CD8-positive, alpha-beta memory T cell (primary cell): ENCODE data around the gene NDOR1. TPM values are rescaled to one million over a fixed set of nuclear protein-coding genes. Genes with fewer than 3 reads are reported as not detected.
A peak's percentile ranks its signal among the peaks of the same experiment; 100 is the strongest.

Experiments
- CTCF ChIA-PET: fragments of 350-600 bp; sonication (Branson Sonifier 250); formaldehyde crosslinking; loops from one replicate; lab custom pipeline; 2021; ENCODE audit warnings: antibody characterized with exemption; lab: Charles Lee
- POLR2A ChIA-PET: fragments of 350-600 bp; sonication (Branson Sonifier 250); formaldehyde crosslinking; loops from one replicate; lab custom pipeline; 2021; ENCODE audit warnings: antibody characterized with exemption; lab: Charles Lee
- DNase-seq, 5 donors: peaks; one replicate each; pipeline versions ENCODE4 v3.0.0 to v3.0.0-alpha.2; 2020 to 2022; ENCODE audit warnings: mixed read lengths in 1 of 5
- H3K27ac ChIP-seq: one replicate; pipeline ENCODE4 v1.7.0; 2013; ENCODE audit warnings: low read depth, mild to moderate bottlenecking, low read length, moderate library complexity
- H3K27me3 ChIP-seq: 2 replicates; pipeline ENCODE4 v1.7.0; 2013; ENCODE audit warnings: low read length, mild to moderate bottlenecking; ENCODE audit not compliant: insufficient read depth, poor library complexity, severe bottlenecking
- H3K36me3 ChIP-seq: 2 replicates; pipeline ENCODE4 v1.7.0; 2013; ENCODE audit warnings: mild to moderate bottlenecking, low read length, moderate library complexity; ENCODE audit not compliant: insufficient read depth
- H3K4me1 ChIP-seq: 2 replicates; pipeline ENCODE4 v1.7.0; 2013; ENCODE audit warnings: mild to moderate bottlenecking, low read length, moderate library complexity; ENCODE audit not compliant: insufficient read depth
- H3K4me3 ChIP-seq: 2 replicates; pipeline ENCODE4 v1.7.0; 2013; ENCODE audit warnings: mild to moderate bottlenecking, low read length
- H3K9me3 ChIP-seq: 2 replicates; pipeline ENCODE4 v1.7.0; 2013; ENCODE audit warnings: mild to moderate bottlenecking, low read length
- H3K27ac Mint-ChIP-seq, 8 donors: one replicate each; pipeline ENCODE4 v1.8.0; 2020 to 2021; ENCODE audit warnings: mixed read lengths in 8 of 8, mild to moderate bottlenecking in 6 of 8, inconsistent platforms in 3 of 8, moderate library complexity in 3 of 8
- H3K27me3 Mint-ChIP-seq, 2 donors: one replicate each; pipeline ENCODE4 v1.8.0; 2020 to 2021; ENCODE audit warnings: mixed read lengths in 2 of 2, mild to moderate bottlenecking in 1 of 2, moderate library complexity in 1 of 2
- H3K36me3 Mint-ChIP-seq, 3 donors: one replicate each; pipeline ENCODE4 v1.8.0; 2020 to 2021; ENCODE audit warnings: mixed read lengths in 3 of 3, inconsistent platforms in 1 of 3, mild to moderate bottlenecking in 1 of 3
- H3K4me1 Mint-ChIP-seq, 3 donors: one replicate each; pipeline ENCODE4 v1.8.0; 2020 to 2021; ENCODE audit warnings: mixed read lengths in 3 of 3, inconsistent platforms in 1 of 3, mild to moderate bottlenecking in 1 of 3
- H3K4me3 Mint-ChIP-seq, 7 donors: one replicate each; pipeline ENCODE4 v1.8.0; 2020 to 2021; ENCODE audit warnings: mixed read lengths in 7 of 7, mild to moderate bottlenecking in 6 of 7, moderate library complexity in 4 of 7, inconsistent platforms in 2 of 7
- H3K9me3 Mint-ChIP-seq, 5 donors: one replicate each; pipeline ENCODE4 v1.8.0; 2020 to 2022; ENCODE audit warnings: mixed read lengths in 5 of 5, mild to moderate bottlenecking in 3 of 5, moderate library complexity in 2 of 5, inconsistent platforms in 1 of 5
- polyA plus RNA-seq: library from polyadenylated mRNA; unstranded; fragments of 300-500 nt; fragmentation: Illumina TruSeq; gene quantifications from one replicate; pipeline ENCODE4 v1.2.3, GENCODE V29; 2021
- total RNA-seq, 2 experiments: library from RNA; stranded (reverse); gene quantifications; one replicate each; pipeline ENCODE4 v1.2.3, GENCODE V29; 2021

NDOR1 gene
- total and polyA plus RNA-seq, 3 experiments from 2014 or later: 9.9 to 47.4 (median 45.1) TPM

GRCh38 chr9:137165250-137165836, 40.2 kb upstream of the NDOR1 start:
- Mint-ChIP-seq H3K27ac (no peak overlapping the region), H3K4me3 (no peak overlapping the region), H3K27me3 (peaks cover 22 to 26% of the 10 kb centered on the region in 2 donors), H3K9me3 (peaks cover 0 to 1% (median 0%) of the 10 kb centered on the region in 5 donors), H3K36me3 (no peaks in the 10 kb centered on the region), H3K4me1 (peaks cover 0 to 10% (median 0%) of the 10 kb centered on the region in 3 donors)
- Histone ChIP-seq H3K4me1 (no peaks in the 10 kb centered on the region), H3K27ac (no peak overlapping the region), H3K9me3 (no peaks in the 10 kb centered on the region), H3K36me3 (no peaks in the 10 kb centered on the region), H3K4me3 (no peak overlapping the region), H3K27me3 (peaks cover 28% of the 10 kb centered on the region)
- ChIA-PET CTCF (no interaction called here), POLR2A (no interaction called here)
- no peak for DNase-seq

GRCh38 chr9:137166380-137167229, 38.9 kb upstream of the NDOR1 start:
- no peaks in the 10 kb centered on the region for H3K4me1 ChIP-seq
- H3K27me3 ChIP-seq: peaks cover 32% of the 10 kb centered on the region
- Mint-ChIP-seq H3K4me3 (peak overlapping the region in 2 of 7 donors; percentile 12 to 43), H3K27ac (no peak overlapping the region), H3K27me3 (peaks cover 19 to 28% of the 10 kb centered on the region in 2 donors), H3K4me1 (peaks cover 0 to 10% (median 0%) of the 10 kb centered on the region in 3 donors), H3K36me3 (no peaks in the 10 kb centered on the region), H3K9me3 (peaks cover 0 to 1% (median 0%) of the 10 kb centered on the region in 5 donors)
- no peak for DNase-seq
- CTCF ChIA-PET: interaction anchor here (0.7 kb wide), 1 partner anchor 70 kb away, joined by 4 read pairs; no protein-coding TSS in a partner anchor
- no peak overlapping the region for H3K27ac ChIP-seq
- POLR2A ChIA-PET: no interaction called here
- no peaks in the 10 kb centered on the region for H3K36me3 ChIP-seq
- no peaks in the 10 kb centered on the region for H3K9me3 ChIP-seq
- H3K4me3 ChIP-seq: no peak overlapping the region

- POLR2A ChIA-PET: no interaction called here
- H3K36me3 Mint-ChIP-seq: no peaks in the 10 kb centered on the region
- peaks cover 32% of the 10 kb centered on the region for H3K27me3 ChIP-seq
Measured at GRCh38 chr9:137167277-137167746, 38.2 kb upstream of the NDOR1 start.

GRCh38 chr9:137167747-137168572, 37.5 kb upstream of the NDOR1 start:
- Mint-ChIP-seq H3K9me3 (peaks cover 0 to 1% (median 0%) of the 10 kb centered on the region in 5 donors), H3K27me3 (peaks cover 15 to 28% of the 10 kb centered on the region in 2 donors), H3K4me1 (peaks cover 0 to 10% (median 0%) of the 10 kb centered on the region in 3 donors), H3K4me3 (peak overlapping the region in 1 of 7 donors; percentile 29), H3K27ac (no peak overlapping the region), H3K36me3 (no peaks in the 10 kb centered on the region)
- peaks cover 32% of the 10 kb centered on the region for H3K27me3 ChIP-seq
- no peak overlapping the region for H3K4me3 ChIP-seq
- no peaks in the 10 kb centered on the region for H3K4me1 ChIP-seq
- no peaks in the 10 kb centered on the region for H3K36me3 ChIP-seq
- no peak overlapping the region for H3K27ac ChIP-seq
- CTCF ChIA-PET: interaction anchor here (1.1 kb wide), 1 partner anchor 27 kb away, joined by 3 read pairs; no protein-coding TSS in a partner anchor
- no peaks in the 10 kb centered on the region for H3K9me3 ChIP-seq
- DNase-seq: no peak
- POLR2A ChIA-PET: interaction anchor here (0.6 kb wide), 1 partner anchor 113 kb away, joined by 3 read pairs; no protein-coding TSS in a partner anchor

More at GRCh38 chr9:137167277-137167746, 38.2 kb upstream of the NDOR1 start:
- H3K27ac Mint-ChIP-seq: no peak overlapping the region
- H3K4me1 ChIP-seq: no peaks in the 10 kb centered on the region
- H3K4me1 Mint-ChIP-seq: peaks cover 0 to 10% (median 0%) of the 10 kb centered on the region in 3 donors
- CTCF ChIA-PET: interaction anchor here (1.1 kb wide), 1 partner anchor 27 kb away, joined by 3 read pairs; no protein-coding TSS in a partner anchor
- H3K27ac ChIP-seq: no peak overlapping the region
- H3K4me3 Mint-ChIP-seq: no peak overlapping the region
- H3K9me3 Mint-ChIP-seq: peaks cover 0 to 1% (median 0%) of the 10 kb centered on the region in 5 donors
- no peaks in the 10 kb centered on the region for H3K9me3 ChIP-seq
- no peaks in the 10 kb centered on the region for H3K36me3 ChIP-seq
- H3K27me3 Mint-ChIP-seq: peaks cover 17 to 28% of the 10 kb centered on the region in 2 donors
- no peak overlapping the region for H3K4me3 ChIP-seq
- DNase-seq: no peak

- Mint-ChIP-seq H3K4me3 (peak overlapping the region in 4 of 7 donors; percentile 24 to 78 (median 44)), H3K36me3 (no peaks in the 10 kb centered on the region), H3K9me3 (peaks cover 0 to 1% (median 0%) of the 10 kb centered on the region in 5 donors), H3K27ac (no peak overlapping the region), H3K4me1 (peaks cover 0 to 12% (median 0%) of the 10 kb centered on the region in 3 donors), H3K27me3 (peaks cover 17 to 25% of the 10 kb centered on the region in 2 donors)
- DNase-seq: no peak
- no peaks in the 10 kb centered on the region for H3K4me1 ChIP-seq
- ChIA-PET CTCF (no interaction called here), POLR2A (no interaction called here)
- H3K27ac ChIP-seq: no peak overlapping the region
- no peak overlapping the region for H3K4me3 ChIP-seq
- no peaks in the 10 kb centered on the region for H3K36me3 ChIP-seq
- no peaks in the 10 kb centered on the region for H3K9me3 ChIP-seq
- H3K27me3 ChIP-seq: peaks cover 32% of the 10 kb centered on the region
Measured at GRCh38 chr9:137168573-137168903, 37.0 kb upstream of the NDOR1 start.

GRCh38 chr9:137168904-137169856, 36.3 kb upstream of the NDOR1 start:
- no peak for DNase-seq
- no peak overlapping the region for H3K27ac Mint-ChIP-seq
- Histone ChIP-seq H3K4me3 (no peak overlapping the region), H3K4me1 (no peaks in the 10 kb centered on the region), H3K27ac (no peak overlapping the region), H3K9me3 (no peaks in the 10 kb centered on the region), H3K36me3 (no peaks in the 10 kb centered on the region), H3K27me3 (peaks cover 32% of the 10 kb centered on the region)
- ChIA-PET CTCF (no interaction called here), POLR2A (no interaction called here)
- H3K36me3 Mint-ChIP-seq: no peaks in the 10 kb centered on the region
- peaks cover 0 to 1% (median 0%) of the 10 kb centered on the region in 5 donors for H3K9me3 Mint-ChIP-seq
- H3K4me1 Mint-ChIP-seq: peaks cover 0 to 11% (median 0%) of the 10 kb centered on the region in 3 donors
- peaks cover 16 to 24% of the 10 kb centered on the region in 2 donors for H3K27me3 Mint-ChIP-seq
- H3K4me3 Mint-ChIP-seq: peak overlapping the region; percentile 24 to 78 (median 57)

- no peaks in the 10 kb centered on the region for H3K36me3 Mint-ChIP-seq
- ChIA-PET POLR2A (no interaction called here), CTCF (no interaction called here)
- H3K4me3 ChIP-seq: no peak within 1 kb of the TSS
- H3K4me3 Mint-ChIP-seq: peak within 1 kb of the TSS; percentile 24 to 78 (median 57)
- H3K27ac Mint-ChIP-seq: no peak within 1 kb of the TSS
- H3K4me1 Mint-ChIP-seq: peaks cover 0 to 11% (median 0%) of the 10 kb centered on the region in 3 donors
- peaks cover 0 to 1% (median 0%) of the 10 kb centered on the region in 5 donors for H3K9me3 Mint-ChIP-seq
- no peak for DNase-seq
- no peak within 1 kb of the TSS for H3K27ac ChIP-seq
- H3K36me3 ChIP-seq: no peaks in the 10 kb centered on the region
- H3K9me3 ChIP-seq: no peaks in the 10 kb centered on the region
- H3K27me3 Mint-ChIP-seq: peaks cover 14 to 24% of the 10 kb centered on the region in 2 donors
- H3K27me3 ChIP-seq: peaks cover 27% of the 10 kb centered on the region
- no peaks in the 10 kb centered on the region for H3K4me1 ChIP-seq
Measured at GRCh38 chr9:137169896-137170358, 35.6 kb upstream of the NDOR1 start, which contains the start of gene LRRC26. LRRC26 (minus strand) TSS chr9:137170051; CDS start chr9:137169943, 108 bp downstream.
